ENCODE results near the gene TMCO2.

TMCO2 gene

GRCh38 chr1:40256401-40257084 lies 8.8 kb downstream of the TMCO2 start:
- TF ChIP-seq, protein P1, sequence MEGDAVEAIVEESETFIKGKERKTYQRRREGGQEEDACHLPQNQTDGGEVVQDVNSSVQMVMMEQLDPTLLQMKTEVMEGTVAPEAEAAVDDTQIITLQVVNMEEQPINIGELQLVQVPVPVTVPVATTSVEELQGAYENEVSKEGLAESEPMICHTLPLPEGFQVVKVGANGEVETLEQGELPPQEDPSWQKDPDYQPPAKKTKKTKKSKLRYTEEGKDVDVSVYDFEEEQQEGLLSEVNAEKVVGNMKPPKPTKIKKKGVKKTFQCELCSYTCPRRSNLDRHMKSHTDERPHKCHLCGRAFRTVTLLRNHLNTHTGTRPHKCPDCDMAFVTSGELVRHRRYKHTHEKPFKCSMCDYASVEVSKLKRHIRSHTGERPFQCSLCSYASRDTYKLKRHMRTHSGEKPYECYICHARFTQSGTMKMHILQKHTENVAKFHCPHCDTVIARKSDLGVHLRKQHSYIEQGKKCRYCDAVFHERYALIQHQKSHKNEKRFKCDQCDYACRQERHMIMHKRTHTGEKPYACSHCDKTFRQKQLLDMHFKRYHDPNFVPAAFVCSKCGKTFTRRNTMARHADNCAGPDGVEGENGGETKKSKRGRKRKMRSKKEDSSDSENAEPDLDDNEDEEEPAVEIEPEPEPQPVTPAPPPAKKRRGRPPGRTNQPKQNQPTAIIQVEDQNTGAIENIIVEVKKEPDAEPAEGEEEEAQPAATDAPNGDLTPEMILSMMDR (IDR thresholded peaks at IDR 0.05; ENCODE audit: low read depth, low read length): no peak
- peak overlapping the region; percentile 97 for H3K4me3 ChIP-seq (ENCODE audit: low read depth, low read length)
- in situ Hi-C loops (cut with HindIII; ENCODE audit: low sequenced_read_pairs): no loop called here
- DNase-seq (ENCODE audit: low read depth, low spot score): no peak

DNA sequence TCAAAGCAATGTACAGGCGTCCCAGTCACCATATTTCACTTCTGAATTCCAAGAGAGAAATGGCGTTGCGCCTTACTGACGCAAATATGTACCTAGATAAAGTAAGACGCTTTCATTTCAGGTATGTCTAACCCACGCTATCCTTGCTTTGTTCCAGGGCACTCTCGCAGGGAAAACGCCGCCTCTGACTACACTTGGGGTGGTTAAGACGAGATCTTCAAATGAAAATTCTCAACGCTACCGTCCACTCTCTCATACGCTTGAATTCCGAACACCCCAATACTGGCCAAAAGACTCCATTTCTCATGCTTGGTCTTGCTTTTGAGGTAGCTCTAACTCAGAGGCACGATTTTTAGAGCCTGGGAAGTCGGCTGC lies 9.6 kb downstream of the TMCO2 start:
- TF ChIP-seq, protein P1 (IDR thresholded peaks at IDR 0.05; ENCODE audit: low read depth, low read length): no peak
- DNase-seq (ENCODE audit: low read depth, low spot score): no peak
- H3K4me3 ChIP-seq (ENCODE audit: low read depth, low read length): peak overlapping the region; percentile 97
- in situ Hi-C loops (cut with HindIII; ENCODE audit: low sequenced_read_pairs): no loop called here

DNA sequence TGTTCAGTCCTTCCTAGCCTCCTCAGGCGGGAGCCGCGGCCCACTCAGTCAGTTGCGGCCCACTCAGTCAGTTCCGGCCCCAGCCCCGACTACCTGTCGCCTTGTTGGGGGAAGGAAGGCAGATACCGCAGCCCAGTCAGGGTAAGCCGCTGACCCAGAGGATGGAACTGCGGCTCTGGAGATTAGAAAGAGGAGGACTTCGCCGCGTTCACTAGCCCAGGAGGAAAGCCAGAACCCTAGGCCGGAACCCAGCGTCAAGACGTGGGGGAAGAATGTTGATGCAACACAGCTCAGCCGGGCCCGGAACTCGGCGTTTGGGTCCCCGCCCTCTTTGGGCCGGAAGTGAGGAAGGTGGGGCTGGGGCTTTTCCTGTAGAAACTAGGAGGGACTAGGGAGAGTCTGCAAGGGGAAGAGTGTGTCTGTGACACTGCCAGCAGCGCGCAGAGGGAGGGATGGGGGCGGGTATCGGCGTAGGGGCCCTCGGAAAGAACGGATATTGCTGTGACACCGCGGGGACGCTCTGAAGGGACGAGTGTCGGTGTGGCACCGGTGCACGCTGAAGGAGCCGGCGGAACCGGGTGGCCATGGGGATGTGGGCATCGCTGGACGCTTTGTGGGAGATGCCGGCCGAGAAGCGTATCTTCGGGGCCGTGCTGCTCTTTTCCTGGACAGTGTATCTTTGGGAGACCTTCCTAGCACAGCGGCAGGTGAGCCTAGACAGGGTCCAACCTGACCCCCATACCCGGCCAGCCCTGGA lies 10.1 kb downstream of the TMCO2 start, which contains the start of gene ZMPSTE24:
Gene ZMPSTE24 (plus strand): TSS at position 549 of the 757 bp plus-strand sequence. CDS start 36 bp downstream, at position 585.
- H3K4me3 ChIP-seq (ENCODE audit: low read depth, low read length): peak within 1 kb of the TSS; percentile 97
- in situ Hi-C loops (cut with HindIII; ENCODE audit: low sequenced_read_pairs): no loop called here
- TF ChIP-seq, protein P1 (IDR thresholded peaks at IDR 0.05; ENCODE audit: low read depth, low read length): no peak
- DNase-seq (ENCODE audit: low read depth, low spot score): peak; percentile 99

DNA sequence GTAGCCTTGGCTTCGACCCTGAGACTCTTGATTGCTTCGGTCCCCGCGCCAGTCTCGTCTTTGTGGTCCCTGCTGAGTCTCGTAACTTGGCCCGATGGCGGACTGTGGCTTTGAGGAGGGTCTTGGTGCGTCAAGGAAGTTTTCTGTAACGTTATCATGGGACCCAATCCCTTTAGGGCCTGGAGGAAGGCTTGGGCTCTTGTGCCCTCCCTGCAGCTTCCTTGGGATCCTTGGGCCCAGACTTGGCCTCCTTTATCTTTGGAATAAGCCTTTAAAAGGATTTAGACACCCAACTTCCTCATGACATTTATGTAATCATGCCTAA lies 10.7 kb downstream of the TMCO2 start:
- peak; percentile 32 for DNase-seq (ENCODE audit: low read depth, low spot score)

GRCh38 chr1:40264354-40264781 lies 16.6 kb downstream of the TMCO2 start:
- no peak overlapping the region for H3K4me3 ChIP-seq (ENCODE audit: low read depth, low read length)
- TF ChIP-seq, protein P1 (IDR thresholded peaks at IDR 0.05; ENCODE audit: low read depth, low read length): no peak
- DNase-seq (ENCODE audit: low read depth, low spot score): no peak
- in situ Hi-C loops (cut with HindIII; ENCODE audit: low sequenced_read_pairs): no loop called here

More for the DNA sequence above, 10.7 kb downstream of the TMCO2 start:
- TF ChIP-seq, protein P1 (IDR thresholded peaks at IDR 0.05; ENCODE audit: low read depth, low read length): no peak
- H3K4me3 ChIP-seq (ENCODE audit: low read depth, low read length): peak overlapping the region; percentile 97
- in situ Hi-C loops (cut with HindIII; ENCODE audit: low sequenced_read_pairs): no loop called here

DNA sequence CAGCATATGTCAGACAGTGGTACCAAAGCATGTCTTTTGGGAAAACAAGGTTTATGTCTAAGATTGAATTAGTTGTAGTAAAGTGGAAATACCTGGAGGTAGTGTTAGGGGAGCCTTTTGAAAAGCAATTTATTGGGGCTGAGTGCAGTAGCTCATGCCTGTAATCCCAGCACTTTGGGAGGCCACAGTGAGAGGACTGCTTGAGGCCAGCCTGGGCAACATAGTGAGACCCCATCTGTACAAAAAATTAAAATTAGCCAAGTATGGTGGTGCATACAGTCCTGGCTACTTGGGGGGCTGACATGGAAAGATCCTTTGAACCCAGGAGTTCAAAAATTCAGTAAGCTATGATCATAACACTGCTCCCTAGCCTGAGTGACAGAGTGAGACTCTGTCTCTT lies 17.6 kb downstream of the TMCO2 start:
- no peak for DNase-seq (ENCODE audit: low read depth, low spot score)
- no peak overlapping the region for H3K4me3 ChIP-seq (ENCODE audit: low read depth, low read length)
- TF ChIP-seq, protein P1 (IDR thresholded peaks at IDR 0.05; ENCODE audit: low read depth, low read length): no peak
- in situ Hi-C loops (cut with HindIII; ENCODE audit: low sequenced_read_pairs): no loop called here
